Suprapubic skin (tissue), 4 donors: Measurements from ENCODE around the gene IGF2BP3.

Experiments used
- CTCF ChIP-seq, 2 donors: fragments of 200-600 bp in 1 of 2; fragments of 450-650 bp in 1 of 2; sonication (generic) in 1 of 2; IDR thresholded peaks; one replicate each; pipeline ENCODE4 v1.5.1; 2016 to 2019; ENCODE audit warnings: antibody characterized with exemption in 2 of 2, mild to moderate bottlenecking in 1 of 2, moderate library complexity in 1 of 2
- POLR2A ChIP-seq, 2 donors: fragments of 450-650 bp; IDR thresholded peaks; one replicate each; pipeline ENCODE4 v1.6.1; 2017; ENCODE audit warnings: antibody characterized with exemption in 2 of 2, mild to moderate bottlenecking in 2 of 2, moderate library complexity in 2 of 2
- POLR2AphosphoS5 ChIP-seq, 3 donors: sonication (generic); formaldehyde crosslinking; IDR thresholded peaks; one replicate each; pipeline ENCODE4 v1.6.1; 2017; ENCODE audit warnings: antibody characterized with exemption in 3 of 3

GRCh38 chr7:23380961-23381360 is 89.3 kb downstream of the IGF2BP3 start:
- no peak for TF ChIP-seq POLR2AphosphoS5 (IDR thresholded peaks at IDR 0.05)
- TF ChIP-seq CTCF (IDR thresholded peaks at IDR 0.05), result no peak
- no peak for TF ChIP-seq POLR2A (IDR thresholded peaks at IDR 0.05)
